Stimulated activated naive CD4-positive, alpha-beta T cell (primary cell): ENCODE measurements around the gene NEXN.
A peak's percentile ranks its signal among the peaks of the same experiment; 100 is the strongest.
"Not testable (repeated sequence)": the region's sequence is repeated elsewhere in the genome, so short reads cannot be mapped to it uniquely, and the experiment has no call there.

Experiments used
- DNase-seq, 6 experiments: peaks; one replicate each; lab custom pipeline; 2025; lab: John Stamatoyannopoulos, UW

Gene NEXN

GRCh38 chr1:77966291-77966690, 77.9 kb downstream of the NEXN start:
- DNase-seq: no peak

GRCh38 chr1:77970192-77970591, 81.8 kb downstream of the NEXN start:
- no peak for DNase-seq

GRCh38 chr1:77972080-77972479, 83.7 kb downstream of the NEXN start:
- no peak for DNase-seq

- no peak for DNase-seq
Observed at GRCh38 chr1:77975386-77975785, 87.0 kb downstream of the NEXN start.

- no peak for DNase-seq
Observed at GRCh38 chr1:77975907-77976306, 87.5 kb downstream of the NEXN start.

GRCh38 chr1:77976433-77977076, 88.1 kb downstream of the NEXN start:
- no peak for DNase-seq

- DNase-seq: no peak
Observed at GRCh38 chr1:77977989-77978292, 89.5 kb downstream of the NEXN start.

- peak; percentile 42 to 91 (median 81) for DNase-seq
Observed at GRCh38 chr1:77978293-77978968, 90.0 kb downstream of the NEXN start.

GRCh38 chr1:77978969-77979876, 90.8 kb downstream of the NEXN start, which contains the start of gene FUBP1:
FUBP1 (minus strand) TSS chr1:77979072; CDS start chr1:77979004, 68 bp downstream.
- peak; percentile 84 to 97 (median 95) for DNase-seq

GRCh38 chr1:77983352-77983996, 95.0 kb downstream of the NEXN start:
- DNase-seq: not testable (repeated sequence)

GRCh38 chr1:77983997-77984355, 95.6 kb downstream of the NEXN start:
- no peak for DNase-seq

- DNase-seq: no peak
Observed at GRCh38 chr1:77984629-77985028, 96.2 kb downstream of the NEXN start.

GRCh38 chr1:77986810-77987209, 98.4 kb downstream of the NEXN start:
- no peak for DNase-seq

- no peak for DNase-seq
Observed at GRCh38 chr1:77987919-77988318, 99.5 kb downstream of the NEXN start.

- no peak for DNase-seq
Observed at GRCh38 chr1:77989744-77990143, 101.3 kb downstream of the NEXN start.

- no peak for DNase-seq
Observed at GRCh38 chr1:77990629-77991204, 102.3 kb downstream of the NEXN start.

- DNase-seq: no peak
Observed at GRCh38 chr1:77991638-77992037, 103.2 kb downstream of the NEXN start.
